Mesendoderm (in vitro differentiated cells): ENCODE measurements around the gene EVI5L.
A peak's percentile ranks its signal among the peaks of the same experiment; 100 is the strongest.

Experiments used
- DNase-seq: peaks from one replicate; pipeline ENCODE4 v3.0.0; 2013
- H2AK5ac ChIP-seq: 2 replicates; pipeline ENCODE4 v1.6.1; 2013; ENCODE audit warnings: low read length, inconsistent platforms
- H2BK120ac ChIP-seq: 2 replicates; pipeline ENCODE4 v1.6.1; 2013; ENCODE audit warnings: low read depth, mild to moderate bottlenecking, low read length, moderate library complexity, mixed read lengths
- H2BK15ac ChIP-seq: replicated peaks from 2 replicates; pipeline ENCODE4 v1.6.1; 2013; ENCODE audit warnings: low read depth, mild to moderate bottlenecking, moderate library complexity
- H2BK5ac ChIP-seq: 2 replicates; pipeline ENCODE4 v1.6.1; 2013; ENCODE audit warnings: low read length, inconsistent platforms
- H3K18ac ChIP-seq: 2 replicates; pipeline ENCODE4 v1.6.1; 2013; ENCODE audit warnings: mild to moderate bottlenecking, low read length, mixed read lengths
- H3K23ac ChIP-seq: one replicate; pipeline ENCODE4 v1.6.1; 2013; ENCODE audit warnings: low read length
- H3K27ac ChIP-seq: 2 replicates; pipeline ENCODE4 v1.5.1; 2013; ENCODE audit warnings: low read depth, mild to moderate bottlenecking, inconsistent platforms, low read length, moderate library complexity
- H3K27me3 ChIP-seq: 2 replicates; pipeline ENCODE4 v1.6.1; 2013; ENCODE audit warnings: low read length, control low read depth, mild to moderate bottlenecking, inconsistent platforms; ENCODE audit not compliant: insufficient read depth, poor library complexity
- H3K36me3 ChIP-seq: 2 replicates; pipeline ENCODE4 v1.6.1; 2013; ENCODE audit warnings: low read length, inconsistent platforms; ENCODE audit not compliant: control insufficient read depth, insufficient read depth
- H3K4ac ChIP-seq: one replicate; pipeline ENCODE4 v1.6.1; 2013; ENCODE audit warnings: low read depth, mild to moderate bottlenecking, low read length, moderate library complexity
- H3K4me1 ChIP-seq: 2 replicates; pipeline ENCODE4 v1.6.1; 2013; ENCODE audit warnings: low read depth, low read length, inconsistent platforms; ENCODE audit not compliant: control insufficient read depth
- H3K4me2 ChIP-seq: 2 replicates; pipeline ENCODE4 v1.6.1; 2013; ENCODE audit warnings: low read length
- H3K4me3 ChIP-seq: 2 replicates; pipeline ENCODE4 v1.5.1; 2013; ENCODE audit warnings: mild to moderate bottlenecking, low read length
- H3K56ac ChIP-seq: one replicate; pipeline ENCODE4 v1.6.1; 2013; ENCODE audit warnings: low read length
- H3K79me1 ChIP-seq: 2 replicates; pipeline ENCODE4 v1.6.1; 2013; ENCODE audit warnings: low read length, inconsistent platforms
- H3K79me2 ChIP-seq: 2 replicates; pipeline ENCODE4 v1.6.1; 2013; ENCODE audit warnings: mild to moderate bottlenecking, low read length; ENCODE audit not compliant: control insufficient read depth, insufficient read depth
- H3K9ac ChIP-seq: 2 replicates; pipeline ENCODE4 v1.6.1; 2013; ENCODE audit warnings: low read length, inconsistent platforms
- H4K5ac ChIP-seq: one replicate; pipeline ENCODE4 v1.6.1; 2013; ENCODE audit warnings: low read length
- H4K8ac ChIP-seq: one replicate; pipeline ENCODE4 v1.6.1; 2013; ENCODE audit warnings: low read depth, mild to moderate bottlenecking, control low read depth, low read length, moderate library complexity
- WGBS: extraction: QIAGEN DNeasy Blood & Tissue Kit; methylation state at CpG from one replicate; pipeline ENCODE4 v1.1.7; 2013; ENCODE audit warnings: low lambda C conversion rate, missing lambda C conversion rate; ENCODE audit not compliant: insufficient coverage; ENCODE audit errors: extremely low coverage; 5-methylcytosine and 5-hydroxymethylcytosine counted together

EVI5L gene

GRCh38 chr19:7787602-7788177 lies 42.3 kb upstream of the EVI5L start:
- Histone ChIP-seq H3K9ac (no peak overlapping the region), H4K5ac (no peak overlapping the region), H2BK120ac (no peak overlapping the region), H2BK15ac (no peak overlapping the region), H3K4me2 (no peak overlapping the region), H2AK5ac (no peak overlapping the region), H3K23ac (no peak overlapping the region), H3K56ac (no peak overlapping the region), H3K79me2 (no peaks in the 10 kb centered on the region), H3K4me3 (no peak overlapping the region), H3K79me1 (no peaks in the 10 kb centered on the region), H3K27ac (no peak overlapping the region), H3K4me1 (no peaks in the 10 kb centered on the region), H3K36me3 (no peaks in the 10 kb centered on the region), H3K4ac (no peak overlapping the region), H3K18ac (no peak overlapping the region), H2BK5ac (no peak overlapping the region), H4K8ac (no peak overlapping the region), H3K27me3 (peaks cover 21% of the 10 kb centered on the region)
- no peak for DNase-seq
- no CpG with 5 or more reads among the region's 22 CpGs for WGBS

- no peak overlapping the region for H4K5ac ChIP-seq
- no peak overlapping the region for H3K23ac ChIP-seq
- H3K4ac ChIP-seq: no peak overlapping the region
- H3K79me1 ChIP-seq: no peaks in the 10 kb centered on the region
- no CpG with 5 or more reads among the region's 67 CpGs for WGBS
- H2BK120ac ChIP-seq: no peak overlapping the region
- no peak overlapping the region for H4K8ac ChIP-seq
- H3K9ac ChIP-seq: no peak overlapping the region
- no peak overlapping the region for H2BK15ac ChIP-seq
- H3K27ac ChIP-seq: no peak overlapping the region
- no peak overlapping the region for H2BK5ac ChIP-seq
- peaks cover 21% of the 10 kb centered on the region for H3K27me3 ChIP-seq
- no peaks in the 10 kb centered on the region for H3K79me2 ChIP-seq
- H2AK5ac ChIP-seq: no peak overlapping the region
- no peak for DNase-seq
- H3K36me3 ChIP-seq: no peaks in the 10 kb centered on the region
- no peaks in the 10 kb centered on the region for H3K4me1 ChIP-seq
- no peak overlapping the region for H3K4me2 ChIP-seq
- H3K18ac ChIP-seq: no peak overlapping the region
- no peak overlapping the region for H3K56ac ChIP-seq
- H3K4me3 ChIP-seq: no peak overlapping the region
These were observed 41.7 kb upstream of the EVI5L start for GRCh38 chr19:7788178-7788932.

- Histone ChIP-seq H3K4me1 (no peaks in the 10 kb centered on the region), H3K27me3 (peaks cover 21% of the 10 kb centered on the region), H3K4me3 (no peak overlapping the region), H3K79me1 (no peaks in the 10 kb centered on the region), H3K4me2 (no peak overlapping the region), H4K5ac (no peak overlapping the region), H3K79me2 (no peaks in the 10 kb centered on the region), H3K23ac (no peak overlapping the region), H3K9ac (no peak overlapping the region), H3K4ac (no peak overlapping the region), H2BK5ac (no peak overlapping the region), H3K18ac (no peak overlapping the region), H3K36me3 (no peaks in the 10 kb centered on the region), H2AK5ac (no peak overlapping the region), H3K27ac (no peak overlapping the region), H4K8ac (no peak overlapping the region), H2BK120ac (no peak overlapping the region), H3K56ac (no peak overlapping the region), H2BK15ac (no peak overlapping the region)
- no peak for DNase-seq
- no CpG with 5 or more reads among the region's 23 CpGs for WGBS
These were observed 41.1 kb upstream of the EVI5L start for GRCh38 chr19:7788933-7789323.

- Histone ChIP-seq H3K23ac (no peak overlapping the region), H3K27me3 (peaks cover 21% of the 10 kb centered on the region)
These were observed 40.6 kb upstream of the EVI5L start for GRCh38 chr19:7789447-7789846.

GRCh38 chr19:7790416-7790815 lies 39.6 kb upstream of the EVI5L start:
- Histone ChIP-seq H3K4me1 (no peaks in the 10 kb centered on the region), H3K79me1 (no peaks in the 10 kb centered on the region), H3K36me3 (no peaks in the 10 kb centered on the region), H4K8ac (no peak overlapping the region), H3K56ac (no peak overlapping the region), H3K27ac (no peak overlapping the region), H3K23ac (no peak overlapping the region), H2BK5ac (no peak overlapping the region), H3K18ac (no peak overlapping the region), H2AK5ac (no peak overlapping the region), H3K4me3 (no peak overlapping the region), H4K5ac (no peak overlapping the region), H2BK120ac (no peak overlapping the region), H3K4ac (no peak overlapping the region), H3K79me2 (no peaks in the 10 kb centered on the region), H3K9ac (no peak overlapping the region), H2BK15ac (no peak overlapping the region), H3K4me2 (no peak overlapping the region), H3K27me3 (peaks cover 21% of the 10 kb centered on the region)
- WGBS: no CpG with 5 or more reads among the region's 14 CpGs
- no peak for DNase-seq

More at GRCh38 chr19:7789447-7789846, 40.6 kb upstream of the EVI5L start:
- Histone ChIP-seq H3K4me1 (no peaks in the 10 kb centered on the region), H3K56ac (no peak overlapping the region), H3K4me2 (no peak overlapping the region), H3K9ac (no peak overlapping the region), H4K5ac (no peak overlapping the region), H3K79me1 (no peaks in the 10 kb centered on the region), H3K4ac (no peak overlapping the region), H4K8ac (no peak overlapping the region), H2AK5ac (no peak overlapping the region), H3K18ac (no peak overlapping the region), H2BK120ac (no peak overlapping the region), H2BK5ac (no peak overlapping the region), H3K79me2 (no peaks in the 10 kb centered on the region), H3K36me3 (no peaks in the 10 kb centered on the region), H3K4me3 (no peak overlapping the region), H2BK15ac (no peak overlapping the region), H3K27ac (no peak overlapping the region)
- DNase-seq: peak; percentile 19
- WGBS: no CpG with 5 or more reads among the region's 31 CpGs
